ENCODE measurements around the gene ZNF584.
A peak's percentile ranks its signal among the peaks of the same experiment; 100 is the strongest.

ZNF584 gene

GRCh38 chr19:58362272-58362994 lies 46.0 kb upstream of the ZNF584 start, which contains the start of gene ZNF497 (continued):
- TF ChIP-seq ZNF394 (tag by site-specific recombination; IDR thresholded peaks at IDR 0.05; ENCODE audit: borderline replicate concordance) (peak; percentile 27; the same call in 1 of the 2 replicates), ZBTB8A (tag by site-specific recombination; IDR thresholded peaks at IDR 0.05) (peak; percentile 93), ZNF146 (tag by site-specific recombination; IDR thresholded peaks at IDR 0.05) (no peak), ZNF157 (tag by site-specific recombination; IDR thresholded peaks at IDR 0.05) (no peak), ZSCAN30 (tag by site-specific recombination; IDR thresholded peaks at IDR 0.05) (peak; percentile 95), ZNF335 (tag by site-specific recombination; conservative IDR thresholded peaks at IDR 0.05) (peak; percentile 94), ZFP3 (tag by site-specific recombination; IDR thresholded peaks at IDR 0.05; ENCODE audit: low read depth) (no peak), ZBTB48 (tag by site-specific recombination; IDR thresholded peaks at IDR 0.05) (no peak), PRDM10 (tag by site-specific recombination; IDR thresholded peaks at IDR 0.05) (peak; percentile 79), ZNF843 (tag by site-specific recombination; IDR thresholded peaks at IDR 0.05) (0 out of 2 replicates have a peak, but pooled peaks have one; percentile 63), ZNF621 (tag by site-specific recombination; IDR thresholded peaks at IDR 0.05) (no peak), MZF1 (tag by site-specific recombination; IDR thresholded peaks at IDR 0.05; ENCODE audit: borderline replicate concordance) (0 out of 2 replicates have a peak, but pooled peaks have one; percentile 20), KLF8 (tag by site-specific recombination; IDR thresholded peaks at IDR 0.05) (peak; percentile 74; the same call in 1 of the 2 replicates), ZNF645 (tag by site-specific recombination; IDR thresholded peaks at IDR 0.05) (no peak), ZNF18 (tag by site-specific recombination; IDR thresholded peaks at IDR 0.05) (0 out of 2 replicates have a peak, but pooled peaks have one; percentile 31), ZNF76 (tag by site-specific recombination; IDR thresholded peaks at IDR 0.05; ENCODE audit: borderline replicate concordance, low read depth) (peak; percentile 90), GLIS1 (tag by site-specific recombination; IDR thresholded peaks at IDR 0.05) (peak; percentile 68), ZBTB26 (tag by site-specific recombination; optimal IDR thresholded peaks at IDR 0.05) (peak; percentile 95), ZNF488 (tag by site-specific recombination; IDR thresholded peaks at IDR 0.05) (no peak), ZNF768 (tag by site-specific recombination; IDR thresholded peaks at IDR 0.05) (0 out of 2 replicates have a peak, but pooled peaks have one; percentile 3), KLF16 (tag by site-specific recombination; IDR thresholded peaks at IDR 0.05) (peak; percentile 73), ZNF133 (tag by site-specific recombination; IDR thresholded peaks at IDR 0.05) (no peak), SCRT2 (tag by site-specific recombination; IDR thresholded peaks at IDR 0.05) (no peak), ZNF704 (tag by site-specific recombination; IDR thresholded peaks at IDR 0.05) (no peak), SP3 (tag by site-specific recombination; IDR thresholded peaks at IDR 0.05) (peak; percentile 68), ZNF561 (tag by site-specific recombination; IDR thresholded peaks at IDR 0.05; ENCODE audit: borderline replicate concordance) (peak; percentile 96; the same call in 1 of the 2 replicates), ZNF2 (tag by site-specific recombination; IDR thresholded peaks at IDR 0.05) (peak; percentile 63; the same call in 1 of the 2 replicates), KLF9 (tag by site-specific recombination; IDR thresholded peaks at IDR 0.05; ENCODE audit: low read depth) (peak; percentile 95), ZFHX2 (tag by site-specific recombination; conservative IDR thresholded peaks at IDR 0.05) (0 out of 2 replicates have a peak, but pooled peaks have one; percentile 9), KLF7 (tag by site-specific recombination; IDR thresholded peaks at IDR 0.05; ENCODE audit: borderline replicate concordance) (peak; percentile 69; the same call in 1 of the 2 replicates)
